Neural crest cell (in vitro differentiated cells): ENCODE measurements around the gene GSK3B. TPM values are rescaled to one million over a fixed set of nuclear protein-coding genes. Genes with fewer than 3 reads are reported as not detected.

ENCODE experiments used
- DNase-seq: peaks from one replicate; pipeline ENCODE4 v3.0.0; 2021; ENCODE audit warnings: low read depth, mixed read lengths, low spot score
- H3K27ac Mint-ChIP-seq: one replicate; pipeline ENCODE4 v1.8.0; 2021; ENCODE audit warnings: mild to moderate bottlenecking, mixed read lengths; ENCODE audit not compliant: unreplicated experiment
- H3K27me3 Mint-ChIP-seq: 2 replicates; pipeline ENCODE4 v1.8.0; 2021; ENCODE audit warnings: low read depth, mild to moderate bottlenecking, mixed read lengths
- H3K36me3 Mint-ChIP-seq: 2 replicates; pipeline ENCODE4 v1.8.0; 2021; ENCODE audit warnings: low read depth, mild to moderate bottlenecking, mixed read lengths
- H3K4me1 Mint-ChIP-seq: 2 replicates; pipeline ENCODE4 v1.8.0; 2021; ENCODE audit warnings: mixed read lengths
- H3K4me3 Mint-ChIP-seq: one replicate; pipeline ENCODE4 v1.8.0; 2021; ENCODE audit warnings: mild to moderate bottlenecking, mixed read lengths
- H3K9me3 Mint-ChIP-seq: 2 replicates; pipeline ENCODE4 v1.8.0; 2021; ENCODE audit warnings: mixed read lengths
- CTCF ChIP-seq: fragments of 200-600 bp; sonication (generic); conservative IDR thresholded peaks from 2 replicates; pipeline ENCODE4 v1.5.0; 2021; ENCODE audit warnings: antibody characterized with exemption, mild to moderate bottlenecking
- total RNA-seq: library from RNA; stranded (reverse); gene quantifications from 2 replicates; pipeline ENCODE4 v1.2.1, GENCODE V29; 2021

The GSK3B gene
- total RNA-seq, 1 donor from 2014 or later, result 81.5 TPM

- DNase-seq, result no peak
- TF ChIP-seq CTCF, result no peak
Measured at GRCh38 chr3:120103276-120103675, 9.0 kb upstream of the GSK3B start.

DNA sequence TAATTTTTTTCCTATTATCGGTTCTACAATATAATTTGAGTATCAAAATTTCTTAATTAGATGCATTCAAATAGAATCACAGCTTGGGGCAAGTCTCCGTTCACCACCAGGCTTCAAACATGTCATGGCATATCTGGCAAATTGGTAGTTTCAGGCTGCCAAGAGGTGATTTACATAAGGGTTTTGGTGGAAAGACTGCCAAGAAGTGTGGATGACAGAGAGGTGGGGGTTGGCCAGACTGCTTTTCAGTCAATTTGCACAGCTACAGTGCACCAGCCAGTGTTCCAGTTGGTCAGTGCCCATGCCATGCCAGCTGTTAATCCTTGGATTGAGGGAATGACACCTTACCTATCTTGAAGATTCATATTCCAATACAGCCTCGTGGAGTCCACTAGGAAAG is 8.4 kb upstream of the GSK3B start:
- H3K27me3 Mint-ChIP-seq, result no peaks in the 10 kb centered on the region
- H3K4me1 Mint-ChIP-seq, result peaks cover 16% of the 10 kb centered on the region
- TF ChIP-seq CTCF, result no peak
- peaks cover 27% of the 10 kb centered on the region for H3K36me3 Mint-ChIP-seq
- no peak overlapping the region for H3K27ac Mint-ChIP-seq
- H3K4me3 Mint-ChIP-seq, result no peak overlapping the region
- no peak for DNase-seq
- no peaks in the 10 kb centered on the region for H3K9me3 Mint-ChIP-seq

More at GRCh38 chr3:120103276-120103675, 9.0 kb upstream of the GSK3B start:
- H3K4me3 Mint-ChIP-seq, result no peak overlapping the region
- H3K36me3 Mint-ChIP-seq, result peaks cover 27% of the 10 kb centered on the region
- no peaks in the 10 kb centered on the region for H3K27me3 Mint-ChIP-seq
- H3K27ac Mint-ChIP-seq, result no peak overlapping the region
- H3K9me3 Mint-ChIP-seq, result no peaks in the 10 kb centered on the region
- H3K4me1 Mint-ChIP-seq, result peaks cover 16% of the 10 kb centered on the region

GRCh38 chr3:120102232-120102631 is 8.0 kb upstream of the GSK3B start:
- Mint-ChIP-seq H3K9me3 (no peaks in the 10 kb centered on the region), H3K27ac (no peak overlapping the region)
- no peak for DNase-seq

DNA sequence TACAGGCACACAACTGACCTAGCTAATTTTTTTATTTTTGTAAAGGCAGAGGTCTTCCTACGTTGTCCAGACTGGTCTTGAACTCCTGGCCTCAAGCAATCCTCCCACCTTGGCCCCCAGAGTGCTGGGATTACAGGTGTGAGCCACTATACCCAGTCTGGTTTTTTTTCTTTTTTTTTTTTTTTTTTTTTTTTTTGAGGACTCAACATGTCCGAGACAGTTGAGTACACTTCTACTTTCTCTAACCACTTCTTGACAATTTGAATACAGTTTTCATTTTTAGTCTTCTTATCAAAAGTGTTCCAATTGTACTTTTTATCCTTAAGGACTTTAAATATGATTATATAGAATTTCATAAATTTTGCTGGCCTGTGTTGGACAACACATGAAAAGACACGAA is 7.4 kb upstream of the GSK3B start:
- H3K4me3 Mint-ChIP-seq, result no peak overlapping the region
- TF ChIP-seq CTCF, result no peak
- peaks cover 27% of the 10 kb centered on the region for H3K36me3 Mint-ChIP-seq
- peaks cover 25% of the 10 kb centered on the region for H3K4me1 Mint-ChIP-seq
- no peaks in the 10 kb centered on the region for H3K9me3 Mint-ChIP-seq
- no peak for DNase-seq
- H3K27me3 Mint-ChIP-seq, result no peaks in the 10 kb centered on the region
- H3K27ac Mint-ChIP-seq, result no peak overlapping the region

More at GRCh38 chr3:120102232-120102631, 8.0 kb upstream of the GSK3B start:
- Mint-ChIP-seq H3K36me3 (peaks cover 27% of the 10 kb centered on the region), H3K4me3 (no peak overlapping the region), H3K27me3 (no peaks in the 10 kb centered on the region), H3K4me1 (peaks cover 19% of the 10 kb centered on the region)
- no peak for TF ChIP-seq CTCF

GRCh38 chr3:120100711-120101110 is 6.5 kb upstream of the GSK3B start:
- Mint-ChIP-seq H3K4me1 (peaks cover 31% of the 10 kb centered on the region), H3K9me3 (no peaks in the 10 kb centered on the region), H3K27ac (no peak overlapping the region), H3K36me3 (peaks cover 25% of the 10 kb centered on the region), H3K27me3 (no peaks in the 10 kb centered on the region), H3K4me3 (no peak overlapping the region)
- no peak for DNase-seq
- no peak for TF ChIP-seq CTCF

DNA sequence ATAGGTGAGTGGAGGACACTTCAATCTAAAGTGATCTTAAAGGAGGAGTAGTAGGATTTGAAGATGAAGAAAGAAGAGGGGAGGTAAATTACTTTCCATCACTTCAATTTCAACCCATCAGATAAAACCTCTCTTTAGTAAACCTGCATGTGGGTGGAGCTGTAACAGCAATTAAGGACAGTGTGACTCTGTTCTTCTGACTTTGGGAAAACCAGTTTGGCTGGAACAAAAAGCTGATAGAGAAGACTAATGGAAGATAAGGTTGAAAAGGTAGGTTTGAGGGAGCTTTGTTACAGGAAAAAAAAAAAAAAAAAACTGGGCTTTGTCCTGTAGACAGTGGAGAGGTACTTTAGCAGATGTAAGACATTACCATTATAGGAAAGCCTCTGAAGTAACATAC is 4.5 kb upstream of the GSK3B start:
- Mint-ChIP-seq H3K9me3 (no peaks in the 10 kb centered on the region), H3K4me3 (peak overlapping the region; percentile 16), H3K27ac (no peak overlapping the region), H3K27me3 (peaks cover 6% of the 10 kb centered on the region), H3K36me3 (peaks cover 21% of the 10 kb centered on the region), H3K4me1 (peaks cover 33% of the 10 kb centered on the region)
- TF ChIP-seq CTCF, result no peak
- no peak for DNase-seq
